Adrenal gland (tissue), 12 donors: ENCODE data around the gene ZNF511. TPM values are rescaled to one million over a fixed set of nuclear protein-coding genes. Genes with fewer than 3 reads are reported as not detected.
"Not testable (repeated sequence)": the region's sequence is repeated elsewhere in the genome, so short reads cannot be mapped to it uniquely, and the experiment has no call there.

Experiments
- DNase-seq, 7 donors: peaks; one replicate each; pipeline ENCODE4 v3.0.0-alpha.2; 2019 to 2020
- H3K27ac ChIP-seq, 5 donors: fragments of 200-600 bp; sonication (generic) in 4 of 5; 1 replicate in 3 of 5; 2 replicates in 2 of 5; pipeline versions ENCODE4 v1.5.1 to v1.8.0; 2016 to 2020; ENCODE audit warnings: mild to moderate bottlenecking in 1 of 5
- H3K27me3 ChIP-seq: fragments of 200-600 bp; 2 replicates; pipeline ENCODE4 v1.8.0; 2021
- H3K36me3 ChIP-seq, 2 donors: fragments of 200-600 bp; replicated peaks in 1 of 2; 1 replicate in 1 of 2; 2 replicates in 1 of 2; pipeline versions ENCODE4 v1.5.1 to v1.8.0; 2018 to 2022
- H3K4me1 ChIP-seq, 2 donors: fragments of 200-600 bp; replicated peaks in 1 of 2; 1 replicate in 1 of 2; 2 replicates in 1 of 2; pipeline versions ENCODE4 v1.5.1 to v1.8.0; 2018 to 2021
- H3K4me3 ChIP-seq, 4 donors: fragments of 200-600 bp; sonication (generic) in 3 of 4; one replicate each; pipeline ENCODE4 v1.5.1; 2016 to 2018
- H3K9me3 ChIP-seq, 3 donors: fragments of 200-600 bp; sonication (generic) in 1 of 3; replicated peaks in 1 of 3; 1 replicate in 2 of 3; 2 replicates in 1 of 3; pipeline versions ENCODE4 v1.5.1 to v1.8.0; 2016 to 2021
- CTCF ChIP-seq, 6 experiments: fragments of 450-650 bp in 4 of 6; fragments of 200-600 bp in 2 of 6; sonication (generic) in 1 of 6; IDR thresholded peaks; 1 replicate in 5 of 6; 2 replicates in 1 of 6; pipeline versions ENCODE4 v1.5.1 to v1.8.0; 2016 to 2021; ENCODE audit warnings: antibody characterized with exemption in 6 of 6, mild to moderate bottlenecking in 2 of 6, moderate library complexity in 1 of 6
- POLR2A ChIP-seq, 2 donors: fragments of 450-650 bp; IDR thresholded peaks; one replicate each; pipeline ENCODE4 v1.6.1; 2017; ENCODE audit warnings: antibody characterized with exemption in 2 of 2, mild to moderate bottlenecking in 2 of 2, moderate library complexity in 1 of 2
- WGBS, 4 donors: extraction: QIAGEN DNeasy Blood & Tissue Kit in 2 of 4; methylation state at CpG; one replicate each; pipeline versions ENCODE4 v1.1.5 to v1.1.7; 2013 to 2017; 5-methylcytosine and 5-hydroxymethylcytosine counted together
- intact Hi-C, 2 donors: fragments of 100-400 bp; cut with DNase I; formaldehyde crosslinking; loops; one replicate each; pipeline versions ENCODE4 v1.14.1 to v1.15.0; 2022 to 2023
- polyA plus RNA-seq, 3 donors: library from polyadenylated mRNA; stranded (reverse); fragments of 200-250 nt in 2 of 3; fragments of 350-450 nt in 1 of 3; fragmentation: Illumina TruSeq in 1 of 3; extraction: RNeasy Lipid Tissue Mini Kit (QIAGEN cat#74804) in 1 of 3; gene quantifications; one replicate each; pipeline ENCODE4 v1.2.3, GENCODE V29; 2013 to 2014
- total RNA-seq, 9 donors: library from RNA; depleted of rRNA in 4 of 9; stranded (reverse); fragments of >200 nt in 4 of 9; fragments of 120-200 nt in 1 of 9; fragmentation: NEBNext Ultra II Directional in 1 of 9; extraction: Animal tissue kit (Norgen Biotek cat#: 25700) in 1 of 9; gene quantifications; one replicate each; pipeline versions ENCODE4 v1.1.0 to v1.2.4, GENCODE V29; 2013 to 2023
- donor health status: healthy with polysubstance abuse.
- donor health status: Bipolar disorder and iron deficiency.
- donor health status: DM: yes; HTN: yes; CAD: no.
- donor health status: DM: no; HTN: no; CAD: no.
- donor health status: DM: no; HTN: no; CAD: no.
- donor health status: DM: yes; HTN: yes; CAD: no.

ZNF511 gene
- total and polyA plus RNA-seq, 12 donors, result 19.6 to 146 (median 39.9) TPM

- no peak overlapping the region for H3K4me3 ChIP-seq
- intact Hi-C loops, result loop anchor here in 1 of 2 donors (10.0 kb wide), 1 partner anchor 172 kb away; no protein-coding TSS in a partner anchor
- H3K27me3 ChIP-seq, result no peaks in the 10 kb centered on the region
- DNase-seq, result no peak
- WGBS, 4 donors, result 80 to 90% (median 85%) methylated on average over 3 to 7 of the region's 7 CpGs
- H3K4me1 ChIP-seq, result no peaks in the 10 kb centered on the region
- H3K27ac ChIP-seq, result no peak overlapping the region
- peaks cover 0 to 11% of the 10 kb centered on the region in 2 donors for H3K36me3 ChIP-seq
- H3K9me3 ChIP-seq, result no peaks in the 10 kb centered on the region
- TF ChIP-seq CTCF (IDR thresholded peaks at IDR 0.05), result no peak
- no peak for TF ChIP-seq POLR2A (IDR thresholded peaks at IDR 0.05)
Measured at GRCh38 chr10:133316732-133317131, 8.0 kb downstream of the ZNF511 start.

GRCh38 chr10:133318494-133319127, 9.9 kb downstream of the ZNF511 start:
- intact Hi-C loops, result loop anchor here in 1 of 2 donors (10.0 kb wide), 1 partner anchor 174 kb away; no protein-coding TSS in a partner anchor
- peak overlapping the region in 1 of 4 donors; percentile 42 for H3K4me3 ChIP-seq
- peak; percentile 55 to 83 (median 71) for DNase-seq

GRCh38 chr10:133320852-133321422, 12.2 kb downstream of the ZNF511 start:
- WGBS, 4 donors, result 90 to 97% (median 95%) methylated on average over 6 of the region's 6 CpGs
- H3K36me3 ChIP-seq, DNase-seq, H3K27ac ChIP-seq, H3K4me3 ChIP-seq, intact Hi-C loops, H3K9me3 ChIP-seq: not testable (repeated sequence)
- Histone ChIP-seq H3K27me3 (peaks cover 12% of the 10 kb centered on the region), H3K4me1 (peaks cover 0 to 11% of the 10 kb centered on the region in 2 donors)

More at GRCh38 chr10:133318494-133319127, 9.9 kb downstream of the ZNF511 start:
- no peaks in the 10 kb centered on the region for H3K4me1 ChIP-seq
- no peaks in the 10 kb centered on the region for H3K9me3 ChIP-seq
- 8 to 74% (median 13%) methylated on average over 5 to 51 of the region's 51 CpGs for WGBS, 4 donors
- no peaks in the 10 kb centered on the region for H3K27me3 ChIP-seq
- TF ChIP-seq CTCF (IDR thresholded peaks at IDR 0.05), result peak; percentile 56 to 80 (median 68)
- no peak for TF ChIP-seq POLR2A (IDR thresholded peaks at IDR 0.05)
- H3K27ac ChIP-seq, result peak overlapping the region in 2 of 5 donors; percentile 41 to 49
- H3K36me3 ChIP-seq, result no peaks in the 10 kb centered on the region

- Histone ChIP-seq H3K4me1 (peaks cover 0 to 13% of the 10 kb centered on the region in 2 donors), H3K27me3 (peaks cover 24% of the 10 kb centered on the region)
- H3K9me3 ChIP-seq, intact Hi-C loops, H3K4me3 ChIP-seq, DNase-seq, H3K27ac ChIP-seq, H3K36me3 ChIP-seq: not testable (repeated sequence)
- WGBS, 4 donors, result 80 to 88% (median 86%) methylated on average over 11 to 12 of the region's 14 CpGs
Measured at GRCh38 chr10:133322064-133322709, 13.5 kb downstream of the ZNF511 start.

GRCh38 chr10:133324198-133324792, 15.6 kb downstream of the ZNF511 start:
- peak; percentile 70 to 89 (median 81) for DNase-seq
- no peak for TF ChIP-seq POLR2A (IDR thresholded peaks at IDR 0.05)
- TF ChIP-seq CTCF (IDR thresholded peaks at IDR 0.05), result no peak
- no peaks in the 10 kb centered on the region for H3K9me3 ChIP-seq
- no peak overlapping the region for H3K27ac ChIP-seq
- H3K4me1 ChIP-seq, result peaks cover 0 to 14% of the 10 kb centered on the region in 2 donors
- WGBS, 4 donors, result 5 to 10% (median 6%) methylated on average over 2 to 13 of the region's 13 CpGs
- intact Hi-C loops, result no loop called here
- peak overlapping the region in 1 of 4 donors; percentile 53 for H3K4me3 ChIP-seq
- no peaks in the 10 kb centered on the region for H3K36me3 ChIP-seq
- H3K27me3 ChIP-seq, result peaks cover 41% of the 10 kb centered on the region
